ENCODE results near the gene NPAS2. TPM values are rescaled to one million over a fixed set of nuclear protein-coding genes. Genes with fewer than 3 reads are reported as not detected.
A peak's percentile ranks its signal among the peaks of the same experiment; 100 is the strongest.

NPAS2 gene
- polyA plus RNA-seq, 1 of the 3 experiments (the other 2 are of a cell fraction) = 58.5 TPM

GRCh38 chr2:100945930-100946607 lies 126.1 kb downstream of the NPAS2 start (continued):
- no peak for TF ChIP-seq RCOR1 (IDR thresholded peaks at IDR 0.05; ENCODE audit: low read length)
- TF ChIP-seq TAF1 (IDR thresholded peaks at IDR 0.05; ENCODE audit: borderline replicate concordance, low read depth, low read length) = no peak
- no peak for TF ChIP-seq PBX3 (IDR thresholded peaks at IDR 0.05)
- TF ChIP-seq RAD21 (IDR thresholded peaks at IDR 0.05; ENCODE audit: low read length) = no peak
- no peak for TF ChIP-seq GATA2 (CRISPR knock-in tag; IDR thresholded peaks at IDR 0.05)
- no peak for TF ChIP-seq USF1 (IDR thresholded peaks at IDR 0.05; ENCODE audit: borderline replicate concordance, low read depth)

- H3K27me3 ChIP-seq (ENCODE audit: insufficient read depth) = no peaks in the 10 kb centered on the region
- 70% methylated on average over 16 of the region's 16 CpGs for WGBS (ENCODE audit: low lambda C conversion rate)
- H3K27ac ChIP-seq (ENCODE audit: low read depth in 2 of 2, low read length in 1 of 2) = no peak overlapping the region; a peak in 1 of 4 replicates
- no peaks in the 10 kb centered on the region for H3K9me3 ChIP-seq
- H3K9me2 ChIP-seq = no peaks in the 10 kb centered on the region
- H3K79me2 ChIP-seq (ENCODE audit: insufficient read depth) = no peaks in the 10 kb centered on the region
- no peaks in the 10 kb centered on the region for H3F3A ChIP-seq (replicated peaks; ENCODE audit: insufficient read depth)
- H4K20me1 ChIP-seq (ENCODE audit: insufficient read depth) = no peaks in the 10 kb centered on the region
- H3K9ac ChIP-seq = no peak overlapping the region
- no peak overlapping the region for H3K4me3 ChIP-seq (ENCODE audit: low read depth in 2 of 2, low read length in 1 of 2)
- ChIA-PET POLR2A (no interaction called here), CTCF (interaction anchor here (1.0 kb wide), 1 partner anchor 303 kb away, joined by 3 read pairs; no protein-coding TSS in a partner anchor)
- TF ChIP-seq TCF12 (IDR thresholded peaks at IDR 0.05) (peak; percentile 34; the same call in 1 of the 2 replicates), GATA2 (CRISPR knock-in tag; IDR thresholded peaks at IDR 0.05) (no peak)
- peaks cover 0 to 10% of the 10 kb centered on the region in 2 experiments for H3K36me3 ChIP-seq (replicated peaks in 1 of 2; ENCODE audit: control insufficient read depth in 1 of 2, insufficient read depth in 2 of 2, low read length in 1 of 2)
- DNase-seq = no peak
- no peaks in the 10 kb centered on the region; a peak in 2 of 4 replicates for H3K4me1 ChIP-seq (ENCODE audit: control insufficient read depth in 1 of 2, insufficient read depth in 2 of 2, low read depth in 1 of 2, low read length in 1 of 2)
- H3K4me2 ChIP-seq = no peak overlapping the region
- no peak overlapping the region for H2AFZ ChIP-seq (ENCODE audit: low read depth)
Measured at GRCh38 chr2:100948942-100949811, 129.2 kb downstream of the NPAS2 start.

- 97% methylated on average over 2 of the region's 2 CpGs for WGBS (ENCODE audit: low lambda C conversion rate)
- Histone ChIP-seq H3K4me1 (ENCODE audit: control insufficient read depth in 1 of 2, insufficient read depth in 2 of 2, low read depth in 1 of 2, low read length in 1 of 2) (no peaks in the 10 kb centered on the region; a peak in 2 of 4 replicates), H2AFZ (ENCODE audit: low read depth) (no peak overlapping the region), H4K20me1 (ENCODE audit: insufficient read depth) (no peaks in the 10 kb centered on the region), H3K27ac (ENCODE audit: low read depth in 2 of 2, low read length in 1 of 2) (no peak overlapping the region), H3F3A (replicated peaks; ENCODE audit: insufficient read depth) (no peaks in the 10 kb centered on the region), H3K4me3 (ENCODE audit: low read depth in 2 of 2, low read length in 1 of 2) (no peak overlapping the region), H3K9me3 (no peaks in the 10 kb centered on the region), H3K9me2 (no peaks in the 10 kb centered on the region), H3K4me2 (no peak overlapping the region), H3K9ac (no peak overlapping the region), H3K27me3 (ENCODE audit: insufficient read depth) (no peaks in the 10 kb centered on the region), H3K79me2 (ENCODE audit: insufficient read depth) (no peaks in the 10 kb centered on the region), H3K36me3 (replicated peaks in 1 of 2; ENCODE audit: control insufficient read depth in 1 of 2, insufficient read depth in 2 of 2, low read length in 1 of 2) (peaks cover 0 to 10% of the 10 kb centered on the region in 2 experiments)
- CTCF ChIA-PET = no interaction called here
- POLR2A ChIA-PET = no interaction called here
- no peak for DNase-seq
- TF ChIP-seq SIN3A (IDR thresholded peaks at IDR 0.05; ENCODE audit: borderline replicate concordance, low read depth, low read length) (no peak), TCF12 (IDR thresholded peaks at IDR 0.05) (no peak), PBX3 (IDR thresholded peaks at IDR 0.05) (no peak), ZBTB33 (IDR thresholded peaks at IDR 0.05; ENCODE audit: borderline replicate concordance, low read depth) (no peak), JUND (IDR thresholded peaks at IDR 0.05) (no peak), EP300 (IDR thresholded peaks at IDR 0.05; ENCODE audit: borderline replicate concordance in 1 of 2, low read depth in 1 of 2, low read length in 1 of 2) (no peak), REST (IDR thresholded peaks at IDR 0.05; ENCODE audit: low read depth, low read length) (no peak), RAD21 (IDR thresholded peaks at IDR 0.05; ENCODE audit: low read length) (no peak), TEAD4 (IDR thresholded peaks at IDR 0.05; ENCODE audit: borderline replicate concordance, insufficient read depth) (no peak)
Measured at GRCh38 chr2:100952512-100952911, 132.6 kb downstream of the NPAS2 start.

All from SK-N-SH (cell line).